Measurements from ENCODE around the gene MBLAC1. TPM values are rescaled to one million over a fixed set of nuclear protein-coding genes. Genes with fewer than 3 reads are reported as not detected.

The MBLAC1 gene
- polyA plus RNA-seq (2013, experiment 1 of 2) = 1.2 TPM
- 1.3 TPM for polyA plus RNA-seq (2013, experiment 2 of 2)

GRCh38 chr7:100126931-100127865 is at the start of gene MBLAC1:
Gene MBLAC1 (plus strand): TSS chr7:100126967. CDS start chr7:100127396, 429 bp downstream.
- peak within 1 kb of the TSS; percentile 99 for H3K27ac ChIP-seq (ENCODE audit: low read depth, low read length)
- peak within 1 kb of the TSS; percentile 95 for H3K9ac ChIP-seq (ENCODE audit: low read depth, low read length)
- no peaks in the 10 kb centered on the region for H3K9me3 ChIP-seq (ENCODE audit: insufficient read depth, low read depth, low read length)
- H3K27me3 ChIP-seq (ENCODE audit: insufficient read depth, low read length) = peaks cover 20% of the 10 kb centered on the region
- peaks cover 6% of the 10 kb centered on the region; the same call in 1 of the 2 replicates for H3K36me3 ChIP-seq (ENCODE audit: insufficient read depth, low read length)
- peaks cover 5% of the 10 kb centered on the region; the same call in 1 of the 2 replicates for H3K4me1 ChIP-seq (ENCODE audit: insufficient read depth, low read length)
- peak within 1 kb of the TSS; percentile 97 for H3K4me3 ChIP-seq (ENCODE audit: low read length)
- WGBS = under 1% methylated on average over 85 of the region's 85 CpGs

- no peak overlapping the region for H3K9ac ChIP-seq (ENCODE audit: low read depth, low read length)
- 76% methylated on average over 4 of the region's 4 CpGs for WGBS
- no peaks in the 10 kb centered on the region; the same call in 1 of the 2 replicates for H3K4me1 ChIP-seq (ENCODE audit: insufficient read depth, low read length)
- H3K27ac ChIP-seq (ENCODE audit: low read depth, low read length) = no peak overlapping the region
- H3K36me3 ChIP-seq (ENCODE audit: insufficient read depth, low read length) = peaks cover 76% of the 10 kb centered on the region
- H3K9me3 ChIP-seq (ENCODE audit: insufficient read depth, low read depth, low read length) = peaks cover 43% of the 10 kb centered on the region
- no peaks in the 10 kb centered on the region for H3K27me3 ChIP-seq (ENCODE audit: insufficient read depth, low read length)
- no peak overlapping the region for H3K4me3 ChIP-seq (ENCODE audit: low read length)
Measured at GRCh38 chr7:100077205-100077604, 49.6 kb upstream of the MBLAC1 start.

- peak overlapping the region; percentile 100; the same call in 1 of the 2 replicates for H3K4me3 ChIP-seq (ENCODE audit: low read length)
- peaks cover 57% of the 10 kb centered on the region for H3K36me3 ChIP-seq (ENCODE audit: insufficient read depth, low read length)
- peaks cover 4% of the 10 kb centered on the region for H3K4me1 ChIP-seq (ENCODE audit: insufficient read depth, low read length)
- 95% methylated on average over 7 of the region's 7 CpGs for WGBS
- H3K9me3 ChIP-seq (ENCODE audit: insufficient read depth, low read depth, low read length) = peaks cover 24% of the 10 kb centered on the region; the same call in 1 of the 2 replicates
- H3K9ac ChIP-seq (ENCODE audit: low read depth, low read length) = no peak overlapping the region
- H3K27ac ChIP-seq (ENCODE audit: low read depth, low read length) = no peak overlapping the region
- H3K27me3 ChIP-seq (ENCODE audit: insufficient read depth, low read length) = no peaks in the 10 kb centered on the region
Measured at GRCh38 chr7:100079024-100079560, 47.7 kb upstream of the MBLAC1 start.

- Histone ChIP-seq H3K9ac (ENCODE audit: low read depth, low read length) (peak overlapping the region; percentile 98), H3K4me3 (ENCODE audit: low read length) (peak overlapping the region; percentile 100), H3K27me3 (ENCODE audit: insufficient read depth, low read length) (no peaks in the 10 kb centered on the region), H3K36me3 (ENCODE audit: insufficient read depth, low read length) (peaks cover 38% of the 10 kb centered on the region), H3K27ac (ENCODE audit: low read depth, low read length) (peak overlapping the region; percentile 88), H3K9me3 (ENCODE audit: insufficient read depth, low read depth, low read length) (peaks cover 5% of the 10 kb centered on the region; the same call in 1 of the 2 replicates), H3K4me1 (ENCODE audit: insufficient read depth, low read length) (peaks cover 4% of the 10 kb centered on the region)
- 2% methylated on average over 31 of the region's 34 CpGs for WGBS
Measured at GRCh38 chr7:100080907-100081534, 45.7 kb upstream of the MBLAC1 start.

GRCh38 chr7:100081535-100082102 is 45.1 kb upstream of the MBLAC1 start, which contains the start of gene ZNF3:
Gene ZNF3 (minus strand): TSS chr7:100081723. CDS start chr7:100077357, 4,366 bp downstream.
- Histone ChIP-seq H3K27ac (ENCODE audit: low read depth, low read length) (peak within 1 kb of the TSS; percentile 88), H3K9ac (ENCODE audit: low read depth, low read length) (peak within 1 kb of the TSS; percentile 98), H3K36me3 (ENCODE audit: insufficient read depth, low read length) (peaks cover 32% of the 10 kb centered on the region), H3K4me3 (ENCODE audit: low read length) (peak within 1 kb of the TSS; percentile 100), H3K4me1 (ENCODE audit: insufficient read depth, low read length) (peaks cover 4% of the 10 kb centered on the region), H3K9me3 (ENCODE audit: insufficient read depth, low read depth, low read length) (peaks cover 4% of the 10 kb centered on the region; the same call in 1 of the 2 replicates), H3K27me3 (ENCODE audit: insufficient read depth, low read length) (no peaks in the 10 kb centered on the region)
- WGBS = under 1% methylated on average over 55 of the region's 55 CpGs

- peak overlapping the region; percentile 100; the same call in 1 of the 2 replicates for H3K4me3 ChIP-seq (ENCODE audit: low read length)
- WGBS = 81% methylated on average over 4 of the region's 4 CpGs
- H3K27me3 ChIP-seq (ENCODE audit: insufficient read depth, low read length) = no peaks in the 10 kb centered on the region
- no peak overlapping the region for H3K9ac ChIP-seq (ENCODE audit: low read depth, low read length)
- peak overlapping the region; percentile 80; the same call in 1 of the 2 replicates for H3K27ac ChIP-seq (ENCODE audit: low read depth, low read length)
- H3K36me3 ChIP-seq (ENCODE audit: insufficient read depth, low read length) = peaks cover 22% of the 10 kb centered on the region
- no peaks in the 10 kb centered on the region for H3K9me3 ChIP-seq (ENCODE audit: insufficient read depth, low read depth, low read length)
- peaks cover 4% of the 10 kb centered on the region for H3K4me1 ChIP-seq (ENCODE audit: insufficient read depth, low read length)
Measured at GRCh38 chr7:100082978-100083377, 43.8 kb upstream of the MBLAC1 start.

GRCh38 chr7:100085515-100085914 is 41.3 kb upstream of the MBLAC1 start:
- H3K9me3 ChIP-seq (ENCODE audit: insufficient read depth, low read depth, low read length) = no peaks in the 10 kb centered on the region
- no peak overlapping the region for H3K9ac ChIP-seq (ENCODE audit: low read depth, low read length)
- peaks cover 4% of the 10 kb centered on the region for H3K36me3 ChIP-seq (ENCODE audit: insufficient read depth, low read length)
- no peaks in the 10 kb centered on the region for H3K27me3 ChIP-seq (ENCODE audit: insufficient read depth, low read length)
- peaks cover 4% of the 10 kb centered on the region for H3K4me1 ChIP-seq (ENCODE audit: insufficient read depth, low read length)
- H3K27ac ChIP-seq (ENCODE audit: low read depth, low read length) = no peak overlapping the region
- 90% methylated on average over 3 of the region's 3 CpGs for WGBS
- no peak overlapping the region for H3K4me3 ChIP-seq (ENCODE audit: low read length)

GRCh38 chr7:100087055-100087750 is 39.6 kb upstream of the MBLAC1 start:
- no peaks in the 10 kb centered on the region for H3K27me3 ChIP-seq (ENCODE audit: insufficient read depth, low read length)
- H3K36me3 ChIP-seq (ENCODE audit: insufficient read depth, low read length) = peaks cover 20% of the 10 kb centered on the region
- peaks cover 4% of the 10 kb centered on the region for H3K4me1 ChIP-seq (ENCODE audit: insufficient read depth, low read length)
- H3K9me3 ChIP-seq (ENCODE audit: insufficient read depth, low read depth, low read length) = no peaks in the 10 kb centered on the region
- H3K27ac ChIP-seq (ENCODE audit: low read depth, low read length) = peak overlapping the region; percentile 50; the same call in 1 of the 2 replicates
- 83% methylated on average over 9 of the region's 10 CpGs for WGBS
- no peak overlapping the region for H3K9ac ChIP-seq (ENCODE audit: low read depth, low read length)
- no peak overlapping the region for H3K4me3 ChIP-seq (ENCODE audit: low read length)

GRCh38 chr7:100088095-100088620 is 38.6 kb upstream of the MBLAC1 start:
- WGBS = 86% methylated on average over 11 of the region's 11 CpGs
- Histone ChIP-seq H3K4me1 (ENCODE audit: insufficient read depth, low read length) (no peaks in the 10 kb centered on the region; the same call in 1 of the 2 replicates), H3K9ac (ENCODE audit: low read depth, low read length) (peak overlapping the region; percentile 97), H3K36me3 (ENCODE audit: insufficient read depth, low read length) (peaks cover 30% of the 10 kb centered on the region), H3K4me3 (ENCODE audit: low read length) (peak overlapping the region; percentile 98), H3K9me3 (ENCODE audit: insufficient read depth, low read depth, low read length) (no peaks in the 10 kb centered on the region), H3K27ac (ENCODE audit: low read depth, low read length) (peak overlapping the region; percentile 86), H3K27me3 (ENCODE audit: insufficient read depth, low read length) (no peaks in the 10 kb centered on the region)
